OCI-LY7 (cell line): Measurements from ENCODE around the gene VDR. TPM values are rescaled to one million over a fixed set of nuclear protein-coding genes. Genes with fewer than 3 reads are reported as not detected.

Experiments
- BruUV-seq: library from RNA; stranded (reverse); fragments of 400-500 nt; replicated peaks from 2 replicates; lab custom pipeline; 2021; lab: Mats Ljungman, UMichigan
- CTCF ChIA-PET: fragments of 300-600 bp; sonication (Branson Sonifier 250); formaldehyde crosslinking; loops from one replicate; lab custom pipeline; 2022; ENCODE audit warnings: antibody characterized with exemption; ENCODE audit not compliant: unreplicated experiment; lab: Charles Lee
- POLR2A ChIA-PET: fragments of 300-600 bp; sonication (Branson Sonifier 250); formaldehyde crosslinking; loops from one replicate; lab custom pipeline; 2022; ENCODE audit warnings: antibody characterized with exemption; lab: Charles Lee
- DNase-seq: peaks from one replicate; pipeline ENCODE4 v3.0.0-alpha.2; 2015; ENCODE audit warnings: low spot score
- H2AFZ ChIP-seq: fragments of 200-600 bp; sonication (generic), shearing (Covaris generic); 2 replicates; pipeline ENCODE4 v1.6.1; 2014; ENCODE audit warnings: mild to moderate bottlenecking, antibody characterized with exemption, low read length, moderate library complexity
- H3K27ac ChIP-seq: fragments of 200-600 bp; sonication (generic); 2 replicates; pipeline ENCODE4 v1.5.1; 2014; ENCODE audit warnings: mixed run types, low read depth, mild to moderate bottlenecking, moderate library complexity, low read length, inconsistent platforms; ENCODE audit not compliant: poor library complexity, severe bottlenecking
- H3K36me3 ChIP-seq: fragments of 200-600 bp; sonication (generic); 2 replicates; pipeline ENCODE4 v1.6.1; 2014; ENCODE audit warnings: mild to moderate bottlenecking, antibody characterized with exemption, low read length, moderate library complexity, mixed read lengths; ENCODE audit not compliant: insufficient read depth
- H3K4me1 ChIP-seq: fragments of 200-600 bp; sonication (generic); 2 replicates; pipeline ENCODE4 v1.5.1; 2014; ENCODE audit warnings: mild to moderate bottlenecking, low read length; ENCODE audit not compliant: insufficient read depth, poor library complexity, severe bottlenecking
- H3K4me2 ChIP-seq: fragments of 200-600 bp; sonication (generic); 2 replicates; pipeline ENCODE4 v1.6.1; 2014; ENCODE audit warnings: mild to moderate bottlenecking, low read length
- H3K4me3 ChIP-seq: fragments of 200-600 bp; sonication (generic); 2 replicates; pipeline ENCODE4 v1.5.1; 2014; ENCODE audit warnings: mild to moderate bottlenecking, low read depth, low read length; ENCODE audit not compliant: poor library complexity, severe bottlenecking
- H3K79me2 ChIP-seq: fragments of 200-600 bp; sonication (generic); 2 replicates; pipeline ENCODE4 v1.6.1; 2016; ENCODE audit warnings: low read depth, mild to moderate bottlenecking, low read length, moderate library complexity, mixed read lengths; ENCODE audit not compliant: insufficient read depth
- H3K9me2 ChIP-seq: fragments of 200-600 bp; sonication (generic); 2 replicates; pipeline ENCODE4 v1.6.1; 2016; ENCODE audit warnings: mild to moderate bottlenecking, low read length, mixed read lengths; ENCODE audit not compliant: insufficient read depth
- H3K9me3 ChIP-seq: fragments of 200-600 bp; sonication (generic); 2 replicates; pipeline ENCODE4 v1.6.1; 2014; ENCODE audit warnings: mild to moderate bottlenecking, mixed run types, low read length, mixed read lengths
- H4K20me1 ChIP-seq: fragments of 200-600 bp; sonication (generic); 2 replicates; pipeline ENCODE4 v1.6.1; 2014; ENCODE audit warnings: mild to moderate bottlenecking, antibody characterized with exemption, low read length, moderate library complexity, mixed read lengths; ENCODE audit not compliant: insufficient read depth
- CTCF ChIP-seq: fragments of 200-600 bp; sonication (generic); conservative IDR thresholded peaks from 2 replicates; pipeline ENCODE4 v1.5.1; 2014; ENCODE audit warnings: mild to moderate bottlenecking, antibody characterized with exemption, low read length, moderate library complexity, mixed read lengths
- EZH2phosphoT487 ChIP-seq: fragments of 200-600 bp; sonication (generic); IDR thresholded peaks from 2 replicates; pipeline ENCODE4 v1.6.1; 2018; ENCODE audit warnings: low read depth, borderline replicate concordance, mild to moderate bottlenecking, mixed run types, antibody characterized with exemption, low read length, moderate library complexity, mixed read lengths
- intact Hi-C: fragments of 100-400 bp; cut with micrococcal nuclease; formaldehyde crosslinking; loops from one replicate; pipeline ENCODE4 v1.10.0; 2022; ENCODE audit not compliant: unreplicated experiment
- total RNA-seq, 2 experiments: library from RNA; depleted of rRNA in 1 of 2; stranded (reverse); fragments of >200 nt in 1 of 2; shearing (Covaris generic) in 1 of 2; gene quantifications; 2 replicates each; pipeline ENCODE4 v1.2.3, GENCODE V29; 2014 to 2022

VDR gene
- total RNA-seq, 2 experiments from 2014 or later, result 1.9 to 5.4 TPM

- no peak for TF ChIP-seq EZH2phosphoT487
- TF ChIP-seq CTCF, result no peak
- ChIA-PET POLR2A (interaction anchor here (0.7 to 1.0 kb wide), 3 partner anchors 8 to 29 kb away, joined by 4 to 6 read pairs (median 4); no protein-coding TSS in a partner anchor), CTCF (no interaction called here)
- no peaks in the 10 kb centered on the region for H3K9me3 ChIP-seq
- BruUV-seq, result no TSS peak
- H3K4me1 ChIP-seq, result peaks cover 49% of the 10 kb centered on the region
- H3K79me2 ChIP-seq, result no peaks in the 10 kb centered on the region
- no peak overlapping the region for H3K27ac ChIP-seq
- H3K4me3 ChIP-seq, result no peak overlapping the region
- H3K9me2 ChIP-seq, result no peaks in the 10 kb centered on the region
- no peaks in the 10 kb centered on the region for H3K36me3 ChIP-seq
- H2AFZ ChIP-seq, result no peak overlapping the region
- intact Hi-C loops, result no loop called here
- no peak for DNase-seq
- H3K4me2 ChIP-seq, result no peak overlapping the region
- no peaks in the 10 kb centered on the region for H4K20me1 ChIP-seq
These were observed 13.4 kb downstream of the VDR start for GRCh38 chr12:47891356-47891755.

- no peak overlapping the region for H3K4me3 ChIP-seq
- intact Hi-C loops, result no loop called here
- no peaks in the 10 kb centered on the region for H3K36me3 ChIP-seq
- H3K4me2 ChIP-seq, result 0 out of 2 replicates have a peak overlapping the region, but pooled peaks have one; percentile 15
- H3K9me2 ChIP-seq, result no peaks in the 10 kb centered on the region
- H3K27ac ChIP-seq, result no peak overlapping the region
- no peak for TF ChIP-seq EZH2phosphoT487
- BruUV-seq, result no TSS peak
- H3K79me2 ChIP-seq, result no peaks in the 10 kb centered on the region
- H3K4me1 ChIP-seq, result peaks cover 55% of the 10 kb centered on the region
- DNase-seq, result peak; percentile 47
- ChIA-PET POLR2A (interaction anchor here (0.8 kb wide), 1 partner anchor 15 kb away, joined by 3 read pairs; no protein-coding TSS in a partner anchor), CTCF (interaction anchor here (0.5 kb wide), 1 partner anchor 19 kb away, joined by 9 read pairs; no protein-coding TSS in a partner anchor)
- peak overlapping the region; percentile 52 for H2AFZ ChIP-seq
- H3K9me3 ChIP-seq, result no peaks in the 10 kb centered on the region
- no peaks in the 10 kb centered on the region for H4K20me1 ChIP-seq
These were observed 15.8 kb downstream of the VDR start for GRCh38 chr12:47889040-47889439.

GRCh38 chr12:47888153-47888819 lies 16.5 kb downstream of the VDR start:
- Histone ChIP-seq H2AFZ (peak overlapping the region; percentile 52; the same call in 1 of the 2 replicates), H3K79me2 (no peaks in the 10 kb centered on the region), H3K4me2 (no peak overlapping the region), H3K4me3 (no peak overlapping the region), H3K9me2 (no peaks in the 10 kb centered on the region), H4K20me1 (no peaks in the 10 kb centered on the region), H3K27ac (no peak overlapping the region), H3K36me3 (no peaks in the 10 kb centered on the region), H3K9me3 (no peaks in the 10 kb centered on the region), H3K4me1 (peaks cover 55% of the 10 kb centered on the region)
- no TSS peak for BruUV-seq
- TF ChIP-seq EZH2phosphoT487, result no peak
- no peak for TF ChIP-seq CTCF
- intact Hi-C loops, result no loop called here
- POLR2A ChIA-PET, result interaction anchor here (0.7 to 0.8 kb wide), 2 partner anchors 14 to 52 kb away, joined by 3 read pairs; no protein-coding TSS in a partner anchor
- no peak for DNase-seq
- CTCF ChIA-PET, result no interaction called here
